Activated naive CD4-positive, alpha-beta T cell treated with anti-CD3 and anti-CD28 coated beads, Interleukin-2, amount 50 U/mL, for 24 hours (primary cell): ENCODE data around the gene HNRNPUL1.
"Not testable (repeated sequence)": the region's sequence is repeated elsewhere in the genome, so short reads cannot be mapped to it uniquely, and the experiment has no call there.

Source experiments
- H3K27ac Mint-ChIP-seq: one replicate; pipeline ENCODE4 v1.8.0; 2021; ENCODE audit warnings: mild to moderate bottlenecking, mixed read lengths
- H3K27me3 Mint-ChIP-seq: one replicate; pipeline ENCODE4 v1.8.0; 2021; ENCODE audit warnings: mixed read lengths
- H3K36me3 Mint-ChIP-seq: one replicate; pipeline ENCODE4 v1.8.0; 2021; ENCODE audit warnings: mixed read lengths
- H3K4me1 Mint-ChIP-seq: one replicate; pipeline ENCODE4 v1.8.0; 2021; ENCODE audit warnings: mixed read lengths
- H3K4me3 Mint-ChIP-seq: one replicate; pipeline ENCODE4 v1.8.0; 2021; ENCODE audit warnings: mild to moderate bottlenecking, mixed read lengths
- H3K9me3 Mint-ChIP-seq: one replicate; pipeline ENCODE4 v1.8.0; 2021; ENCODE audit warnings: mixed read lengths

The HNRNPUL1 gene

GRCh38 chr19:41332468-41332867 is 68.3 kb downstream of the HNRNPUL1 start:
- H3K27ac Mint-ChIP-seq = no peak overlapping the region
- H3K27me3 Mint-ChIP-seq = no peaks in the 10 kb centered on the region
- peaks cover 10% of the 10 kb centered on the region for H3K36me3 Mint-ChIP-seq
- no peaks in the 10 kb centered on the region for H3K9me3 Mint-ChIP-seq
- H3K4me1 Mint-ChIP-seq = peaks cover 48% of the 10 kb centered on the region
- no peak overlapping the region for H3K4me3 Mint-ChIP-seq

DNA sequence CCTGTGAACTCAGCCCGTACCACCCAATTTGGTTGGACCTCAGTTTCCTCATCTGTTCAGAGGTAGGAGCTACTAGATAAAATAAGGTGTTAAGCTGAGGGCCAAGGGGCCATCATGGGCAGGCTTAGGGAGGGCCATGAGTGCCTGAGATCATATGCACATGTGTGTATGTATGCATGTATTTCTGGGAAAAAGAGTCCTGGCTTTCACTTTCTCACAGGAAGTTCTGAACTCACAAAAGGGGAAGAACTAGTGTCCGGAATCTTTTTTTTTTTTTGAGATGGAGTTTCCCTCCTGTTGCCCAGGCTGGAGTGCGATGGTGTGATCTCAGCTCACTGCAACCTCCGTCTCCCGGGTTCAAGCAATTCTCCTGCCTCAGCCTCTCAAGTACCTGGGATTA is 70.6 kb downstream of the HNRNPUL1 start:
- Mint-ChIP-seq H3K9me3 (no peaks in the 10 kb centered on the region), H3K4me3 (no peak overlapping the region), H3K4me1 (peaks cover 36% of the 10 kb centered on the region), H3K27me3 (no peaks in the 10 kb centered on the region), H3K27ac (peak overlapping the region; percentile 27), H3K36me3 (peaks cover 12% of the 10 kb centered on the region)

GRCh38 chr19:41335467-41335866 is 71.3 kb downstream of the HNRNPUL1 start:
- Mint-ChIP-seq H3K36me3 (peaks cover 12% of the 10 kb centered on the region), H3K27me3 (no peaks in the 10 kb centered on the region), H3K4me1 (peaks cover 35% of the 10 kb centered on the region), H3K27ac (peak overlapping the region; percentile 51), H3K4me3 (no peak overlapping the region), H3K9me3 (no peaks in the 10 kb centered on the region)

DNA sequence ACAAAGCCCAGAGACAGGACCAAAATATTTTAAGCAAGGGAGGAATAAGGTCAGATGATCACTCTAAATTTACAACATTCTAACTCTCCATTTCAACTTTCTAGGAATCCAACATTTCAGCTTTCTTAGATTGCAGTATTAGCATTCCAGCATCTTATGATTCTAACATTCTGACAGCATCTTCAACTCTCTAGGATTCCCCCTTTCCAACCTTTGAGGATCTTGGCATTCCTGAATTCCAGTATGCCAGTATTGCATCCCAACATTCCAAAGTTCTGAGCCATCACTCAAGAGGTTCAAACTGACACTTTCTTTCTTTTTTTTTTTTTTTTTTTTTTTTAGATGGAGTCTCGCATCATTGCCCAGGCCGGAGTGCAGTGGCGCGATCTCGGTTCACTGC is 75.8 kb downstream of the HNRNPUL1 start:
- Mint-ChIP-seq H3K9me3 (no peaks in the 10 kb centered on the region), H3K36me3 (peaks cover 8% of the 10 kb centered on the region), H3K4me3 (no peak overlapping the region), H3K27me3 (no peaks in the 10 kb centered on the region), H3K4me1 (peaks cover 35% of the 10 kb centered on the region), H3K27ac (peak overlapping the region; percentile 30)

GRCh38 chr19:41341669-41342490 is 77.7 kb downstream of the HNRNPUL1 start:
- H3K4me1 Mint-ChIP-seq = peaks cover 40% of the 10 kb centered on the region
- H3K27me3 Mint-ChIP-seq = no peaks in the 10 kb centered on the region
- H3K36me3 Mint-ChIP-seq = peaks cover 8% of the 10 kb centered on the region
- peak overlapping the region; percentile 35 for H3K27ac Mint-ChIP-seq
- no peaks in the 10 kb centered on the region for H3K9me3 Mint-ChIP-seq
- H3K4me3 Mint-ChIP-seq = peak overlapping the region; percentile 26

DNA sequence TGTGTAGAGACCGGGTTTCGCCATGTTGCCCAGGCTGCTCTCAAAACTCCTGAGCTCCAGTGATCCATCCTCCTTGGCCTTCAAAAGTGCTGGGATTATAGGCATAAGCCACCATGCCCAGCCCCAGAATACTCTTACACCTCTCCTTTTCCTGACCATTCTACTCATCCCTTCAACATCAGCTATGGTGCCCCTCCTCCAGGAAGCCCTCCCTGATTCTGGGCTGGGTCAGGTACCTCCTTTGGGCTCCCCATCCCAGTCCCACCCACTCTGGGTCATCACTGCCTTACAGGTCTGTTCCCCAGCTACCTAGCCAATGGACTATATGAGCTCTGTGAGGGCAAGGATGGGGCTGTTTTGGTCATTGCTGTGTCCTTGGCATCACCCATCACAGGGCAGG is 80.0 kb downstream of the HNRNPUL1 start:
- Mint-ChIP-seq H3K27me3 (no peaks in the 10 kb centered on the region), H3K4me1 (peaks cover 47% of the 10 kb centered on the region), H3K4me3 (no peak overlapping the region), H3K9me3 (no peaks in the 10 kb centered on the region), H3K36me3 (peaks cover 14% of the 10 kb centered on the region), H3K27ac (peak overlapping the region; percentile 23)

DNA sequence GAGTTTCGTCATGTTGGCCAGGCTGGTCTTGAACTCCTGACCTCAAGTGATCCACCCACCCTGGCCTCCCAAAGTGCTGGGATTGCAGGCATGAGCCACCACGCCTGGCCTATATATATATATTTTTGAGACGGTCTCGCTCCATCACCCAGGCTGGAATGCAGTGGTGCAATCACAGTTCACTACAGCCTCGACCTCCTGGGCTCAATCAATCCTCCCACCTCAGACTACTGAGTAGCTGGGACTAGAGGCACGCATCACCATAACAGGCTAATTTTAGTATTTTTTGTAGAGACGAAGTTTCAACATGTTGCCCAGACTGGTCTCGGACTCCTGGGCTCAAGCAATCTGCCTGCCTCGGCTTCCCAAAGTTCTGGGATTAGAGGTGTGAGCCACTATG is 82.7 kb downstream of the HNRNPUL1 start:
- H3K9me3 Mint-ChIP-seq, H3K4me3 Mint-ChIP-seq, H3K36me3 Mint-ChIP-seq, H3K27ac Mint-ChIP-seq, H3K27me3 Mint-ChIP-seq: not testable (repeated sequence)
- H3K4me1 Mint-ChIP-seq = peaks cover 55% of the 10 kb centered on the region

DNA sequence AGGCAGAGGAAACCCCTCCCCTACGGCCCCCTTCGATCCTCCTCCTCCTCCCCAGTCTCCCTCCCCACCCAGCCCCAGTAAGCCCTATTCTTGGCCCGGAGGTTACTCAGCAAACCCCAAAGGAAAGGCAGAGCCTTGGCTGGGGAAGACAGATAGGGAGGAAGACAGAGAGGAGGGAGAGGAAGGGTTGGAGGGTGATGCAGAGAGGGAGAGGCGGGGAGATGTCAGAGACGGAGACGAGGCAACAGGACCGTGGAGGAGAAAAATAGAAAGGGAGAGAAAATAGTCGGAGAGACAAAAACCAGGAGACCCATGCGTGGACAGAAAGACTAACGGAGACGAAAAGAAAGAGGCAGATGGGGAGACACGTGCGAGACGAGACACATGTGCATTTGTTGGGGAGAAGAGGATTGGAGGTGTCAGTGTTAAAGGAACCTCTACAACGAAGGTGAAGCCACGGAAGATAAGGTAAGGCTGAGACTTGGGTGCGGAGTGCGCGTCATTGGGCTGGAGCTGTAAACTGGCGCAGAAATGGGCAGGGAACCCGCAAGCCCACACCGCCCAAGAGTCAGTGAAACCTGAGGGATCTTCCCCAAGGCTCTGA is 86.7 kb downstream of the HNRNPUL1 start:
- Mint-ChIP-seq H3K27me3 (no peaks in the 10 kb centered on the region), H3K36me3 (peaks cover 6% of the 10 kb centered on the region), H3K4me1 (peaks cover 48% of the 10 kb centered on the region), H3K27ac (peak overlapping the region; percentile 80), H3K4me3 (peak overlapping the region; percentile 95), H3K9me3 (no peaks in the 10 kb centered on the region)

GRCh38 chr19:41351339-41352245 is 87.4 kb downstream of the HNRNPUL1 start:
- Mint-ChIP-seq H3K4me1 (peaks cover 51% of the 10 kb centered on the region), H3K27ac (peak overlapping the region; percentile 97), H3K27me3 (no peaks in the 10 kb centered on the region), H3K4me3 (peak overlapping the region; percentile 95), H3K36me3 (peaks cover 6% of the 10 kb centered on the region), H3K9me3 (no peaks in the 10 kb centered on the region)

DNA sequence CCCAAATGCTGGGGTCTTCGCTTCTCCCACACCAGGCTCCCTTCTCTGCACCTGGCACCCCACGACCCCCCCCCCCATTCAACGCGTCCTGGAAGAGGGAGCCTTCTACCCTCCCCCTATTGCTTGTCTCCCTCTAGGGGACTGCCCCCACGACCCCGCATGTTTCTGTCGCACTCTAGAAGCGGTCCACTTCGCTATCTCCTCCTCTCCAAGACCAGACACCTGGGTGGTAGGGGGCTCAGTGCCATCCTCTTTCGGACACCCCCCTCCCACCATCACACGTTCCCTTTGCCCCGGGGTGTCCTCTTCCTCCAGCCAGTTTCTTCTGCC is 88.1 kb downstream of the HNRNPUL1 start:
- Mint-ChIP-seq H3K4me3 (peak overlapping the region; percentile 95), H3K27me3 (no peaks in the 10 kb centered on the region), H3K27ac (peak overlapping the region; percentile 97), H3K4me1 (peaks cover 54% of the 10 kb centered on the region), H3K9me3 (no peaks in the 10 kb centered on the region), H3K36me3 (peaks cover 6% of the 10 kb centered on the region)

- peak overlapping the region; percentile 97 for H3K27ac Mint-ChIP-seq
- peak overlapping the region; percentile 95 for H3K4me3 Mint-ChIP-seq
- H3K27me3 Mint-ChIP-seq = no peaks in the 10 kb centered on the region
- H3K4me1 Mint-ChIP-seq = peaks cover 60% of the 10 kb centered on the region
- H3K36me3 Mint-ChIP-seq = peaks cover 6% of the 10 kb centered on the region
- no peaks in the 10 kb centered on the region for H3K9me3 Mint-ChIP-seq
These were observed 88.7 kb downstream of the HNRNPUL1 start for GRCh38 chr19:41352609-41353465.

DNA sequence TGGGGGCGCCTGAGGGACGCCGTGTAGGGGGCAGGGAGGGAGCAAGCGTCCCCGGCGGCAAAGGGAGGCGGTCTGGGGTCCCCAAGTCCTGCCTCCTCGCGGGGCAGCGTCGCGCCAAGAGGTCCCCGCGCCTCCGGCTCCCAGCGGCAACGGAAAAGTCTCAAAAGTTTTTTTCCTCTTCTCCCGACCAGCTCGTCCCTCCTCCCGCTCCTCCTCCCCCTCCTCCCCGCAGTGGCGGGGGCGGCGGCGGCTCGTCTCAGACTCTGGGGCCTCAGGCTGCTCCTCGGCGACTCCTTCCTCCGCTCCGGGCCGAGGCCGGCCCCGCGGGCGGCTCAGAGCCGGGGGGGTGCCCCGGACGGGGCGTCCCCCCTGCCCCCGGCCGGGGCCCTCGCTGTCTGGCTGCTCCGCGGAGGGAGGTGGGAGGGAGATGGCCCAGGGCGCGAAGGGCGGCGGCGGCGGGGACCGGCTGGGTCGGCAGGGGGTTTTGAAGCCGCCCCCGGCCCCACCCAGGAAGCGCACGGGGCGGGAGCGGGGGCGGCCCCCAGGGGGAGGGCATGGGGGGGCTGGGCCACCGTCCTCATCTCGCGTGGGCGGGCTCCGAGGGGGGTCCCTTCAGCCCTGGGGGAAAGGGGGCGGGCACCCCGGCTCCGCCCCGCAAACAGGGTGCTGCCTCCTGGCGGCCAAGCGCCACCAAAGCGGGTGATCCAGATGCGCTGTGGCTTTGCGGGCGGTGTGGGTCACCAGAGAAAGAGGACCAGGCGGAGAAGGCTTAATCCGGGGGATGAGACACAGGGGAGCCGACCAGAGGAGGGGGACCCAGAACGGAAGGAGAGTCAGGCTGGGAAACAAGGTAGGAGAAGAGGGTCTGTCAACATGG is 89.5 kb downstream of the HNRNPUL1 start, which contains the start of gene TGFB1:
Gene TGFB1 (minus strand): TSS at position 457 of the 877 bp plus-strand sequence. CDS start 878 bp downstream, outside the sequence.
- H3K27me3 Mint-ChIP-seq = no peaks in the 10 kb centered on the region
- H3K36me3 Mint-ChIP-seq = peaks cover 3% of the 10 kb centered on the region
- no peaks in the 10 kb centered on the region for H3K9me3 Mint-ChIP-seq
- peaks cover 63% of the 10 kb centered on the region for H3K4me1 Mint-ChIP-seq
- H3K4me3 Mint-ChIP-seq = peak within 1 kb of the TSS; percentile 95
- peak within 1 kb of the TSS; percentile 88 for H3K27ac Mint-ChIP-seq

GRCh38 chr19:41354343-41354953 is 90.3 kb downstream of the HNRNPUL1 start:
- peaks cover 56% of the 10 kb centered on the region for H3K4me1 Mint-ChIP-seq
- peak overlapping the region; percentile 91 for H3K4me3 Mint-ChIP-seq
- H3K27me3 Mint-ChIP-seq = no peaks in the 10 kb centered on the region
- peak overlapping the region; percentile 88 for H3K27ac Mint-ChIP-seq
- no peaks in the 10 kb centered on the region for H3K9me3 Mint-ChIP-seq
- H3K36me3 Mint-ChIP-seq = no peaks in the 10 kb centered on the region

GRCh38 chr19:41355035-41355434 is 90.9 kb downstream of the HNRNPUL1 start:
- Mint-ChIP-seq H3K4me1 (peaks cover 54% of the 10 kb centered on the region), H3K4me3 (peak overlapping the region; percentile 65), H3K36me3 (no peaks in the 10 kb centered on the region), H3K9me3 (no peaks in the 10 kb centered on the region), H3K27me3 (no peaks in the 10 kb centered on the region), H3K27ac (peak overlapping the region; percentile 69)
